EH (cell line): Measurements from ENCODE around the gene HCFC1R1.

ENCODE experiments used
- DNase-seq: peaks from one replicate; pipeline ENCODE4 v3.0.0-alpha.2; 2015; ENCODE audit warnings: low read depth

The HCFC1R1 gene

GRCh38 chr16:3020247-3020603 is 3.5 kb downstream of the HCFC1R1 start, which contains the start of gene TNFRSF12A:
TSS of gene TNFRSF12A (plus strand) at chr16:3020368. CDS start at chr16:3020398, 30 bp downstream.
- peak; percentile 85 for DNase-seq

GRCh38 chr16:3019594-3020246 is 4.0 kb downstream of the HCFC1R1 start:
- DNase-seq: no peak

- DNase-seq: no peak
Measured at GRCh38 chr16:3017794-3018506, 5.8 kb downstream of the HCFC1R1 start, which contains the start of gene CLDN6. TSS of gene CLDN6 (minus strand) at chr16:3018183. CDS start at chr16:3016021, 2,162 bp downstream.

- no peak for DNase-seq
Measured at GRCh38 chr16:3017344-3017743, 6.4 kb downstream of the HCFC1R1 start.

GRCh38 chr16:3015865-3016521 is 7.7 kb downstream of the HCFC1R1 start:
- DNase-seq: no peak

- no peak for DNase-seq
Measured at GRCh38 chr16:3014971-3015370, 8.8 kb downstream of the HCFC1R1 start.

GRCh38 chr16:3013998-3014690 is 9.6 kb downstream of the HCFC1R1 start:
- DNase-seq: no peak

GRCh38 chr16:3013491-3013951 is 10.2 kb downstream of the HCFC1R1 start:
- no peak for DNase-seq

- DNase-seq: no peak
Measured at GRCh38 chr16:3012828-3013420, 10.8 kb downstream of the HCFC1R1 start, which contains the start of gene CLDN9. TSS of gene CLDN9 (plus strand) at chr16:3012923. CDS start at chr16:3013363, 440 bp downstream.

GRCh38 chr16:3012246-3012645 is 11.5 kb downstream of the HCFC1R1 start:
- no peak for DNase-seq

- DNase-seq: no peak
Measured at GRCh38 chr16:3010510-3010909, 13.2 kb downstream of the HCFC1R1 start.

GRCh38 chr16:3009568-3010390 is 14.0 kb downstream of the HCFC1R1 start:
- DNase-seq: no peak

- DNase-seq: no peak
Measured at GRCh38 chr16:3008690-3009037, 15.1 kb downstream of the HCFC1R1 start.

- no peak for DNase-seq
Measured at GRCh38 chr16:3007957-3008689, 15.6 kb downstream of the HCFC1R1 start.

GRCh38 chr16:3007059-3007956 is 16.4 kb downstream of the HCFC1R1 start:
- DNase-seq: no peak

GRCh38 chr16:3004781-3005284 is 18.9 kb downstream of the HCFC1R1 start:
- DNase-seq: no peak

- peak; percentile 8 for DNase-seq
Measured at GRCh38 chr16:3004319-3004718, 19.4 kb downstream of the HCFC1R1 start.

GRCh38 chr16:3003582-3004270 is 20.0 kb downstream of the HCFC1R1 start:
- DNase-seq: peak; percentile 99
